K562 (cell line): ENCODE results near the gene SNX30. TPM values are rescaled to one million over a fixed set of nuclear protein-coding genes. Genes with fewer than 3 reads are reported as not detected.
A peak's percentile ranks its signal among the peaks of the same experiment; 100 is the strongest.

ENCODE experiments used
- ATAC-seq: fragments of 200-7000 bp; cut with Tn5 transposase; 3 replicates; pipeline ENCODE4 v1.9.1; 2020; ENCODE audit warnings: moderate library complexity
- BruUV-seq: library from RNA; stranded (reverse); fragments of 400-500 nt; replicated peaks from 2 replicates; lab custom pipeline; 2021; lab: Mats Ljungman, UMichigan
- CTCF ChIA-PET: fragments of 300-600 bp; formaldehyde crosslinking; extraction: SDS; loops from one replicate; lab custom pipeline; 2021; ENCODE audit warnings: low intra/inter-chr PET ratio; lab: Yijun Ruan, JAX
- POLR2A ChIA-PET: fragments of 300-600, 350-650 bp; sonication (Branson Sonifier 250); formaldehyde crosslinking; extraction: SDS; loops from one replicate; lab custom pipeline; 2021; ENCODE audit warnings: antibody characterized with exemption, inconsistent platforms; lab: Yijun Ruan, JAX
- DNase-seq, 4 experiments: peaks; one replicate each; pipeline versions ENCODE4 v3.0.0 to v3.0.0-alpha.2; 2011 to 2018; ENCODE audit warnings: low spot score in 3 of 4, mixed read lengths in 3 of 4; ENCODE audit errors: extremely low read depth in 1 of 4
- FAIRE-seq: peaks from 2 replicates; lab custom pipeline; 2011; peaks lifted over from hg19 to GRCh38; lab: Jason Lieb, UNC
- H2AFZ ChIP-seq: 2 replicates; pipeline ENCODE4 v1.6.0; 2011; ENCODE audit warnings: low read depth, low read length, control low read depth, inconsistent platforms
- H3K27ac ChIP-seq: fragments of 200-600 bp; 3 replicates; pipeline ENCODE4 v1.8.0; 2011; ENCODE audit warnings: low read depth, mild to moderate bottlenecking, control low read depth, inconsistent platforms, low read length, moderate library complexity, mixed read lengths; ENCODE audit errors: extremely low read depth
- H3K27me3 ChIP-seq, 2 experiments: fragments of 300-600 bp in 1 of 2; 2 replicates in 1 of 2; 3 replicates in 1 of 2; pipeline versions ENCODE4 v1.6.0 to v1.8.0; 2011; ENCODE audit warnings: inconsistent platforms in 2 of 2, low read length in 2 of 2, mild to moderate bottlenecking in 1 of 2, mixed read lengths in 1 of 2, moderate library complexity in 1 of 2; ENCODE audit not compliant: control insufficient read depth in 2 of 2, insufficient read depth in 2 of 2
- H3K36me3 ChIP-seq: fragments of 300-600 bp; 3 replicates; pipeline ENCODE4 v1.8.0; 2011; ENCODE audit warnings: mild to moderate bottlenecking, low read length, inconsistent platforms; ENCODE audit not compliant: control insufficient read depth, insufficient read depth
- H3K4me1 ChIP-seq, 2 experiments: fragments of 200-600 bp in 1 of 2; replicated peaks in 1 of 2; 2 replicates in 1 of 2; 3 replicates in 1 of 2; pipeline versions ENCODE4 v1.5.1 to v1.8.0; 2011; ENCODE audit warnings: inconsistent platforms in 2 of 2, low read length in 2 of 2, mild to moderate bottlenecking in 1 of 2, mixed read lengths in 1 of 2, moderate library complexity in 1 of 2; ENCODE audit not compliant: control insufficient read depth in 2 of 2, insufficient read depth in 2 of 2
- H3K4me2 ChIP-seq: 2 replicates; pipeline ENCODE4 v1.6.1; 2011; ENCODE audit warnings: low read length, control low read depth, inconsistent platforms, mixed read lengths; ENCODE audit not compliant: insufficient read depth
- H3K4me3 ChIP-seq: fragments of 200-600 bp; sonication (generic), shearing (Covaris generic); 2 replicates; pipeline ENCODE4 v1.5.1; 2016; ENCODE audit warnings: control low read depth, inconsistent platforms
- H3K79me2 ChIP-seq: fragments of 200-600 bp; 3 replicates; pipeline ENCODE4 v1.8.0; 2011; ENCODE audit warnings: low read length, inconsistent platforms; ENCODE audit not compliant: control insufficient read depth, insufficient read depth
- H3K9ac ChIP-seq, 2 experiments: 2 replicates each; pipeline versions ENCODE4 v1.6.0 to v1.6.1; 2011; ENCODE audit warnings: low read depth in 2 of 2, low read length in 2 of 2, control low read depth in 1 of 2, inconsistent platforms in 1 of 2, mild to moderate bottlenecking in 1 of 2, mixed read lengths in 1 of 2; ENCODE audit not compliant: insufficient read depth in 1 of 2
- H3K9me1 ChIP-seq: one replicate; pipeline ENCODE4 v1.6.0; 2011; ENCODE audit warnings: inconsistent platforms, mild to moderate bottlenecking, low read length, moderate library complexity; ENCODE audit not compliant: control insufficient read depth, insufficient read depth
- H3K9me3 ChIP-seq: replicated peaks from 2 replicates; pipeline ENCODE4 v1.5.1; 2011; ENCODE audit warnings: low read depth, low read length, inconsistent platforms; ENCODE audit not compliant: control insufficient read depth, insufficient read depth
- H4K20me1 ChIP-seq: replicated peaks from 2 replicates; pipeline ENCODE4 v1.6.1; 2011; ENCODE audit warnings: low read length, inconsistent platforms, mixed read lengths; ENCODE audit not compliant: control insufficient read depth, insufficient read depth
- BCOR ChIP-seq: fragments of 450-650 bp; IDR thresholded peaks from 2 replicates; pipeline ENCODE4 v1.6.1; 2016
- E2F6 ChIP-seq, 2 experiments: IDR thresholded peaks; 2 replicates each; pipeline ENCODE4 v1.6.1; 2011; ENCODE audit warnings: borderline replicate concordance in 1 of 2, control low read depth in 1 of 2, low read depth in 1 of 2, low read length in 1 of 2, mild to moderate bottlenecking in 1 of 2, mixed read lengths in 1 of 2, moderate library complexity in 1 of 2; ENCODE audit not compliant: insufficient read depth in 1 of 2, insufficient read length in 1 of 2, poor library complexity in 1 of 2, severe bottlenecking in 1 of 2; ENCODE audit errors: extremely low read depth in 1 of 2
- GATA2 ChIP-seq: sonication (generic); formaldehyde crosslinking; IDR thresholded peaks from 2 replicates; pipeline ENCODE4 v1.4.0; 2020; ENCODE audit warnings: mild to moderate bottlenecking, missing genetic modification reagents
- KAT2B ChIP-seq: IDR thresholded peaks from one replicate; pipeline ENCODE4 v1.6.1; 2012; ENCODE audit warnings: low read depth, mild to moderate bottlenecking, control low read depth, inconsistent platforms, low read length, moderate library complexity
- RAD21 ChIP-seq, 2 experiments: fragments of 250-450 bp in 1 of 2; fragments of 450-650 bp in 1 of 2; sonication (Bioruptor Pico) in 1 of 2; formaldehyde crosslinking in 1 of 2; IDR thresholded peaks in 1 of 2; conservative IDR thresholded peaks in 1 of 2; 2 replicates each; pipeline versions ENCODE4 v1.4.0 to v1.8.0; 2020 to 2022; ENCODE audit warnings: mild to moderate bottlenecking in 2 of 2, moderate library complexity in 1 of 2
- SMARCE1 ChIP-seq: fragments of 450-650 bp; IDR thresholded peaks from 2 replicates; pipeline ENCODE4 v1.7.1; 2016; ENCODE audit warnings: mild to moderate bottlenecking
- SMC3 ChIP-seq: conservative IDR thresholded peaks from 2 replicates; pipeline ENCODE4 v1.6.1; 2011; ENCODE audit warnings: low read depth, low read length, improper control_type of control experiment; ENCODE audit not compliant: insufficient read depth
- ZFPM2 ChIP-seq: fragments of 250-450 bp; sonication (Bioruptor Pico); IDR thresholded peaks from 2 replicates; pipeline ENCODE4 v1.5.1; 2022; ENCODE audit warnings: mild to moderate bottlenecking
- ZNF121 ChIP-seq: sonication (generic); formaldehyde crosslinking; conservative IDR thresholded peaks from 2 replicates; pipeline ENCODE4 v1.8.0; 2022; ENCODE audit warnings: missing genetic modification reagents
- ZNF445 ChIP-seq: fragments of 250-450 bp; sonication (Bioruptor Pico); IDR thresholded peaks from 2 replicates; pipeline ENCODE4 v1.4.0; 2020; ENCODE audit warnings: low read depth, mild to moderate bottlenecking, moderate library complexity
- WGBS: fragments of 100-300 bp; shearing (Covaris generic); methylation state at CpG from one replicate; pipeline ENCODE4 v1.1.6; 2016; ENCODE audit warnings: low coverage, mixed read lengths; ENCODE audit not compliant: insufficient coverage; ENCODE audit errors: missing lambda C conversion rate; 5-methylcytosine and 5-hydroxymethylcytosine counted together
- in situ Hi-C: fragments of 300-500 bp; cut with MboI; formaldehyde crosslinking; loops from 4 replicates; pipeline ENCODE4 v1.15.0; 2018; ENCODE audit warnings: inconsistent platforms, mixed read lengths
- intact Hi-C: fragments of 100-400 bp; cut with micrococcal nuclease; formaldehyde crosslinking; loops from 2 replicates; pipeline ENCODE4 v1.14.2; 2022
- polyA plus RNA-seq, 8 experiments: library from polyadenylated mRNA; depleted of rRNA in 4 of 8; stranded (reverse) in 5 of 8; unstranded in 3 of 8; fragments of >200 nt; fragmentation: Nextera tagmentation in 2 of 8; fragmentation: Illumina TruSeq in 1 of 8; extraction: Ambion mirVana in 2 of 8; extraction: Trizol in 1 of 8; gene quantifications; 2 replicates each; pipeline versions ENCODE4 v1.2.1 to v1.2.3, GENCODE V29; 2011 to 2014; ENCODE audit warnings: inconsistent platforms in 1 of 8, missing spikeins in 1 of 8
- total RNA-seq, 7 experiments: library from RNA; depleted of rRNA in 6 of 7; stranded (reverse); fragments of >200 nt in 6 of 7; fragmentation: Illumina TruSeq in 2 of 7; extraction: Trizol in 2 of 7; gene quantifications; 2 replicates each; pipeline versions ENCODE4 v1.2.1 to v1.2.3, GENCODE V29; 2011 to 2021; ENCODE audit warnings: low replicate concordance in 1 of 7
- TF ChIP-seq, protein P1 (sequence below): fragments of 450-650 bp; IDR thresholded peaks from 2 replicates; pipeline ENCODE4 v1.6.1; 2018; ENCODE audit warnings: mild to moderate bottlenecking, low read depth; ENCODE audit not compliant: partially characterized antibody
- TF ChIP-seq, protein P2 (sequence below): sonication (generic); formaldehyde crosslinking; IDR thresholded peaks from 2 replicates; pipeline ENCODE4 v1.8.0; 2022; ENCODE audit warnings: missing genetic modification reagents, mild to moderate bottlenecking, borderline replicate concordance

SNX30 gene
- total and polyA plus RNA-seq, 9 of the 15 experiments (the other 6 are each of a cell fraction or from before 2014, with no cell fraction given): 0.76 to 5.9 (median 3.3) TPM

GRCh38 chr9:112711050-112711689, 39.4 kb upstream of the SNX30 start (continued):
- TF ChIP-seq E2F6 (IDR thresholded peaks at IDR 0.05; ENCODE audit: borderline replicate concordance in 1 of 2, extremely low read depth in 1 of 2, insufficient read depth in 1 of 2, insufficient read length in 1 of 2, low read depth in 1 of 2, low read length in 1 of 2, poor library complexity in 1 of 2, severe bottlenecking in 1 of 2): no peak
- TF ChIP-seq ZFPM2 (CRISPR knock-in tag): no peak
- no peak for TF ChIP-seq GATA2 (CRISPR knock-in tag)
- TF ChIP-seq RAD21 (CRISPR knock-in tag; conservative IDR thresholded peaks at IDR 0.05 in 1 of 2, IDR thresholded peaks at IDR 0.05 in 1 of 2): peak; percentile 37 to 43; a peak in 3 of 4 replicates
- TF ChIP-seq SMARCE1: no peak
- TF ChIP-seq BCOR: no peak
- TF ChIP-seq ZNF445 (CRISPR knock-in tag): no peak
- TF ChIP-seq SMC3: 0 out of 2 replicates have a peak, but pooled peaks have one; percentile 15

DNA sequence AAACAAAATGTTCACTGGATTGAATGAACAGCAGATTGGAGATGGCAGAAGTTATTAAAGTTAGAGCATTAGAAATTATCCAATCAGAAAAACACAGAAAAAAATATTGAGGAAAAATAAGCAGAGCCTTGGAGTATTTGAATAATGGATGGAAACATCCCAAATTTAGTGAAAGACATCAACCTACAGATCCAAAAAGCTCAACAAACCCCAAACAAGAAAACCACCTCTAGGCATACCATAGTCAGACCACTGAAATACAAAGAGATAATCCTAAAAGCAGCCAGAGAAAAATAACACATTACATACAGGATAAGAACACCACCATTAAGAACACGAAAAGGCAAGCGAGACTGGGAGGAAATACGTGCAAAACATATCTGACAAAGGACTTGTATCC, 37.9 kb upstream of the SNX30 start:
- intact Hi-C loops (loop anchor here (5.0 to 10.0 kb wide), 3 partner anchors 208 to 628 kb away; partner anchors contain the start of gene HSDL2), in situ Hi-C loops (no loop called here)
- peaks cover 88% of the 10 kb centered on the region for H3K79me2 ChIP-seq
- H3K4me3 ChIP-seq: no peak overlapping the region
- FAIRE-seq (peak; percentile 15), DNase-seq (no peak), ATAC-seq (no peak)
- H3K27ac ChIP-seq: no peak overlapping the region
- BruUV-seq: no TSS peak
- POLR2A ChIA-PET: interaction anchor here (0.7 to 1.4 kb wide), 3 partner anchors 31 to 333 kb away, joined by 3 read pairs; partner anchors contain the start of gene HSDL2
- CTCF ChIA-PET: no interaction called here
- no peak overlapping the region for H3K9ac ChIP-seq
- no peak overlapping the region for H2AFZ ChIP-seq
- no peaks in the 10 kb centered on the region for H3K27me3 ChIP-seq
- H3K9me1 ChIP-seq: no peaks in the 10 kb centered on the region
- WGBS: 100% methylated on average over 3 of the region's 3 CpGs
- H3K9me3 ChIP-seq: 0 out of 2 replicates have a peak, but pooled peaks cover 2% of the 10 kb centered on the region
- peaks cover 0 to 6% of the 10 kb centered on the region in 2 experiments; a peak in 2 of 5 replicates for H3K4me1 ChIP-seq
- TF ChIP-seq, protein P1, sequence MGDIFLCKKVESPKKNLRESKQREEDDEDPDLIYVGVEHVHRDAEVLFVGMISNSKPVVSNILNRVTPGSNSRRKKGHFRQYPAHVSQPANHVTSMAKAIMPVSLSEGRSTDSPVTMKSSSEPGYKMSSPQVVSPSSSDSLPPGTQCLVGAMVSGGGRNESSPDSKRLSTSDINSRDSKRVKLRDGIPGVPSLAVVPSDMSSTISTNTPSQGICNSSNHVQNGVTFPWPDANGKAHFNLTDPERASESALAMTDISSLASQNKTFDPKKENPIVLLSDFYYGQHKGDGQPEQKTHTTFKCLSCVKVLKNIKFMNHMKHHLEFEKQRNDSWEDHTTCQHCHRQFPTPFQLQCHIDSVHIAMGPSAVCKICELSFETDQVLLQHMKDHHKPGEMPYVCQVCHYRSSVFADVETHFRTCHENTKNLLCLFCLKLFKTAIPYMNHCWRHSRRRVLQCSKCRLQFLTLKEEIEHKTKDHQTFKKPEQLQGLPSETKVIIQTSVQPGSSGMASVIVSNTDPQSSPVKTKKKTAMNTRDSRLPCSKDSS: peak; percentile 34
- TF ChIP-seq ZNF121 (CRISPR knock-in tag): no peak
- TF ChIP-seq, protein P2, sequence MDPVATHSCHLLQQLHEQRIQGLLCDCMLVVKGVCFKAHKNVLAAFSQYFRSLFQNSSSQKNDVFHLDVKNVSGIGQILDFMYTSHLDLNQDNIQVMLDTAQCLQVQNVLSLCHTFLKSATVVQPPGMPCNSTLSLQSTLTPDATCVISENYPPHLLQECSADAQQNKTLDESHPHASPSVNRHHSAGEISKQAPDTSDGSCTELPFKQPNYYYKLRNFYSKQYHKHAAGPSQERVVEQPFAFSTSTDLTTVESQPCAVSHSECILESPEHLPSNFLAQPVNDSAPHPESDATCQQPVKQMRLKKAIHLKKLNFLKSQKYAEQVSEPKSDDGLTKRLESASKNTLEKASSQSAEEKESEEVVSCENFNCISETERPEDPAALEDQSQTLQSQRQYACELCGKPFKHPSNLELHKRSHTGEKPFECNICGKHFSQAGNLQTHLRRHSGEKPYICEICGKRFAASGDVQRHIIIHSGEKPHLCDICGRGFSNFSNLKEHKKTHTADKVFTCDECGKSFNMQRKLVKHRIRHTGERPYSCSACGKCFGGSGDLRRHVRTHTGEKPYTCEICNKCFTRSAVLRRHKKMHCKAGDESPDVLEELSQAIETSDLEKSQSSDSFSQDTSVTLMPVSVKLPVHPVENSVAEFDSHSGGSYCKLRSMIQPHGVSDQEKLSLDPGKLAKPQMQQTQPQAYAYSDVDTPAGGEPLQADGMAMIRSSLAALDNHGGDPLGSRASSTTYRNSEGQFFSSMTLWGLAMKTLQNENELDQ (CRISPR knock-in tag): no peak
- TF ChIP-seq ZNF445 (CRISPR knock-in tag): 0 out of 2 replicates have a peak, but pooled peaks have one; percentile 28
- TF ChIP-seq KAT2B: no peak
- TF ChIP-seq, all 486 proteins: peak for 2
- H3K36me3 ChIP-seq: peaks cover 48% of the 10 kb centered on the region
- no peaks in the 10 kb centered on the region; the same call in 1 of the 2 replicates for H4K20me1 ChIP-seq
- H3K4me2 ChIP-seq: no peak overlapping the region
